Karpas-422 (cell line): ENCODE data around the gene C8G. TPM values are rescaled to one million over a fixed set of nuclear protein-coding genes. Genes with fewer than 3 reads are reported as not detected.

Source experiments
- DNase-seq: peaks from one replicate; pipeline ENCODE4 v3.0.0-alpha.2; 2015
- H2AFZ ChIP-seq: fragments of 200-600 bp; sonication (generic); 2 replicates; pipeline ENCODE4 v1.6.1; 2014; ENCODE audit warnings: antibody characterized with exemption, low read length, mixed read lengths
- H3K27ac ChIP-seq: fragments of 200-600 bp; sonication (generic); 2 replicates; pipeline ENCODE4 v1.5.1; 2014; ENCODE audit warnings: mild to moderate bottlenecking, low read length, moderate library complexity
- H3K27me3 ChIP-seq: fragments of 200-600 bp; sonication (generic); 2 replicates; pipeline ENCODE4 v1.6.1; 2014; ENCODE audit warnings: low read length, mixed read lengths
- H3K36me3 ChIP-seq: fragments of 200-600 bp; sonication (generic); 2 replicates; pipeline ENCODE4 v1.6.1; 2014; ENCODE audit warnings: low read length, mixed read lengths; ENCODE audit not compliant: insufficient read depth
- H3K4me1 ChIP-seq: fragments of 200-600 bp; sonication (generic); 2 replicates; pipeline ENCODE4 v1.6.1; 2014; ENCODE audit warnings: mild to moderate bottlenecking, low read length, mixed read lengths
- H3K4me2 ChIP-seq: fragments of 200-600 bp; sonication (generic); 2 replicates; pipeline ENCODE4 v1.6.1; 2014; ENCODE audit warnings: low read length, low read depth, mild to moderate bottlenecking; ENCODE audit not compliant: poor library complexity, severe bottlenecking
- H3K4me3 ChIP-seq: fragments of 200-600 bp; sonication (generic); 2 replicates; pipeline ENCODE4 v1.5.1; 2014; ENCODE audit warnings: mild to moderate bottlenecking, antibody characterized with exemption, low read length, mixed read lengths
- H3K79me2 ChIP-seq: fragments of 200-600 bp; sonication (generic); 2 replicates; pipeline ENCODE4 v1.6.1; 2014; ENCODE audit warnings: mild to moderate bottlenecking, low read length, mixed read lengths
- H3K9ac ChIP-seq: fragments of 200-600 bp; sonication (generic); 2 replicates; pipeline ENCODE4 v1.6.0; 2014; ENCODE audit warnings: low read length
- H3K9me2 ChIP-seq: fragments of 200-600 bp; sonication (generic), shearing (Covaris generic); replicated peaks from 2 replicates; pipeline ENCODE4 v1.6.0; 2014; ENCODE audit warnings: mild to moderate bottlenecking, low read length, moderate library complexity; ENCODE audit not compliant: insufficient read depth
- H3K9me3 ChIP-seq: fragments of 300-700, 200-600 bp; sonication (generic); 2 replicates; pipeline ENCODE4 v1.6.1; 2014; ENCODE audit warnings: low read length, mixed read lengths
- H4K20me1 ChIP-seq: fragments of 200-600 bp; sonication (generic); 2 replicates; pipeline ENCODE4 v1.6.1; 2014; ENCODE audit warnings: mild to moderate bottlenecking, antibody characterized with exemption, low read length, low read depth; ENCODE audit not compliant: insufficient read depth
- total RNA-seq: library from RNA; depleted of rRNA; stranded (reverse); fragments of >200 nt; shearing (Covaris generic); gene quantifications from 2 replicates; pipeline ENCODE4 v1.2.3, GENCODE V29; 2014; ENCODE audit warnings: low replicate concordance

Gene C8G
- total RNA-seq, 1 experiment from 2014 or later, result not detected

DNA sequence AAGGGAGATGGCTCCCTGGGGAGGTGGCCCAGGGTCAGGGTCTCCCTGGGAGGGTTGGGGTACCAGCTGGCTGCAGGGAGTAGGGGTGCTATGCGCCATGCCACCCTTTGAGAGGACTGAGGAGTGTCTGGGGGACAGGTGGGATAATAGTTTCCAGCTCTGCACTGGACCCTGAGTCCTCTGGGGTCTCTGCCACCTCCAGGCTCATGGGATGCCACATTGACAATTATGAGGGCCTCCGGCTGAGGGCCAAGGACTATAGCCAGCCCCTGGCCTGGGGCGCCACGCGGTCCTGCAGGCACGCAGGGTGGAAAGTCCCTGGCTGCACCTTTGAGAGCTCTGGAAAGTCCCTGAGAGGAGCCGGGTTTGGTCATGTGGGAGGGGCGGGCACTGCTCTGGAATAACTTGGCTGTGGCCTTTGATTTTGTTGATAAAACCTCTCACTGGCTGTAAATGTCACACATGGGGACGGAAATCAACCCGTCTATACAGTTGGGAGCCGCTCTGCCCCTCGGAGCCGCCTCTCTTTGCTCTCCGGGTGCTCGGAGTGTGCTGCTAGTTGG, 42.7 kb upstream of the C8G start:
- no peak overlapping the region for H3K9ac ChIP-seq
- no peak for DNase-seq
- H2AFZ ChIP-seq, result no peak overlapping the region
- no peaks in the 10 kb centered on the region for H3K27me3 ChIP-seq
- H3K4me3 ChIP-seq, result no peak overlapping the region
- H3K79me2 ChIP-seq, result peaks cover 7% of the 10 kb centered on the region; the same call in 1 of the 2 replicates
- no peaks in the 10 kb centered on the region for H3K4me1 ChIP-seq
- peaks cover 42% of the 10 kb centered on the region for H3K36me3 ChIP-seq
- no peak overlapping the region for H3K4me2 ChIP-seq
- no peaks in the 10 kb centered on the region for H3K9me3 ChIP-seq
- no peaks in the 10 kb centered on the region; the same call in 1 of the 2 replicates for H4K20me1 ChIP-seq
- no peaks in the 10 kb centered on the region for H3K9me2 ChIP-seq
- H3K27ac ChIP-seq, result no peak overlapping the region

DNA sequence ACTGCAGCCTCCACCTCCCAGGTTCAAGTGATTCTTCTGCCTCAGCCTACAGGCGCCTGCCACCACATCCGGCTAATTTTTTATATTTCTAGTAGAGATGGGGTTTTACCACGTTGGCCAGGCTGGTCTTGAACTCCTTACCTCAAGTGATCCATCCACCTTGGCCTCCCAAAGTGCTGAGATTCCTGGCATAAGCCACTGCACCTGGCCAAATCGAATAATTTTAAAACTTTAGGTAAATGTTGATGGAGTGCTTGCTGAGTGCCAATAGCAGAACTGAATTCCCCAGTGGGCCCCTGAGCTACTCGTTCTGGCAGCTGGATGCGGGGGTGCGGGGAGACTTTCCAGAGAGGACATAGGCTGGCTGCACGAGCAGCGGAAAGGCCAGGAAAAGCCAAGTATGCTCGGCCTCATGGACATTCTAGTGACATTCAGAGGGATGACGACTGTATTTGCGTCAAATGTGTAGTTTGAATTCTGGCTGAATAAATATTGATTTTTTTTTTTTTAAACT, 41.9 kb upstream of the C8G start:
- H3K4me2 ChIP-seq, result no peak overlapping the region
- H3K9me3 ChIP-seq, result no peaks in the 10 kb centered on the region
- peaks cover 42% of the 10 kb centered on the region for H3K36me3 ChIP-seq
- H3K9ac ChIP-seq, result no peak overlapping the region
- no peak overlapping the region for H3K27ac ChIP-seq
- H3K79me2 ChIP-seq, result peaks cover 7% of the 10 kb centered on the region; the same call in 1 of the 2 replicates
- no peaks in the 10 kb centered on the region for H3K9me2 ChIP-seq
- no peak overlapping the region for H2AFZ ChIP-seq
- no peaks in the 10 kb centered on the region for H3K4me1 ChIP-seq
- no peak overlapping the region for H3K4me3 ChIP-seq
- DNase-seq, result no peak
- H4K20me1 ChIP-seq, result no peaks in the 10 kb centered on the region; the same call in 1 of the 2 replicates
- H3K27me3 ChIP-seq, result no peaks in the 10 kb centered on the region

DNA sequence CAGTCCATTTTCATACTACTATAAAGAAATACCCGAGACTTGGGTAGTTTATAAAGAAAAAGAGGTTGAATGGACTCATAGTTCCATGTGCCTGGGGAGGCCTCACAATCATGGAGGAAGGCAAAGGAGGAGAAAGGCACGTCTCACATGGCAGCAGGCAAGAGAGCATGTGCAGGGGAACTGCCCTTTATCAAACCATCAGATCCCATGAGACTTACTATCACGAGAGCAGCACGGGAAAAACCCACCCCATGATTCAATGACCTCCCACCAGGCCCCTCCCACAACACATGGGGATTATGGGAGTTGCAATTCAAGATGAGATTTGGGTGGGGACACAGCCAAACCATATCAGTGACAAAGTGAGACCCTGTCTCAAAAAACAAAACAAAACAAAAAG, 38.8 kb upstream of the C8G start:
- no peak for DNase-seq

DNA sequence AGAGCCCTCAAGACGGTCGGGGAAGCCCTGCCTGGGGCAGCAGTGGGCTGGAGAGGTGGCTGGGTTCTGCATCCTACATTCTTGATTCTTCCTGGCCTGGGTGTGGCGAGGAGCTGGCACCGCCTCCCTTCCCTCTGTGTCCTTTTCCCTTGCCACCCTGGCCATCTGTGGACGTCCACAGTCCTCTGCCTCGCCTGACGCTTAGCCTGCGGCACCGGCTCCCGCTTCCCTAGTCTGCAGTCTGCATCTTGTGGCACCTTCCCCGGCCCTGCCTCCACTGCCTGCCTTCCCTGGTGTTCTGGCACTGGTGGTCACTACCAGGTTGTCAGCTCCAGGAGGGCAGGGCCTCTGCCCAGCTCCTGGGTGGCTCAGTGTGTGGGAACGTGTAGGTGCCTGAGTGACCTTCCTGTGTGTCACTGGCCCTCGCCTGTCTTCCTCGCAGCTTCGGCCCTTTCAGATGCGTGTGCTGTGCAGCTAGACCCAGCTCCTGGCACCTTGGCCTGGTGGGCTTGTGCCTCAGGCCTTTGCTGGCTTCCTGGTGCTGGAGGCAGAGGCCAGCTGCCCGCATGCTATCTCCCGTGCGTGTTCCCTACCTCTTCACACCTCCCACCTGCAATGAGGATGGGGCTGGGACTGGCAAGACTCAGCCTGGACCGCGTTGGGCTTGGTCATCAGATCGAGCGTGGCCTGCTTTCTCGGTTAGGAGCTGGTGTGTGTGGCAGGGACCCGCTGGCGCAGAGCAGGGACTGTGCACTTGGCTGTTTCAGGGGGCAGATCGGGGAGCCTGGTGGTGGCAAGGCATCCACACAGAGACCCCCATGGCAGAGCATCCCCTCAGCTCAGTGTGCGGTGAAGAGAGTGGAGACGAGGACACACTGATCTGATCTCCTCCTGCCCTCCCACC, 37.8 kb upstream of the C8G start:
- Histone ChIP-seq H3K9me3 (no peaks in the 10 kb centered on the region), H3K9ac (no peak overlapping the region), H2AFZ (no peak overlapping the region), H3K4me3 (no peak overlapping the region), H3K27me3 (no peaks in the 10 kb centered on the region), H3K4me2 (no peak overlapping the region), H3K4me1 (no peaks in the 10 kb centered on the region), H4K20me1 (no peaks in the 10 kb centered on the region), H3K27ac (no peak overlapping the region), H3K9me2 (no peaks in the 10 kb centered on the region), H3K79me2 (peaks cover 4% of the 10 kb centered on the region; the same call in 1 of the 2 replicates), H3K36me3 (peaks cover 20% of the 10 kb centered on the region)
- no peak for DNase-seq

More for the DNA sequence above, 38.8 kb upstream of the C8G start:
- no peak overlapping the region for H3K4me3 ChIP-seq
- peaks cover 4% of the 10 kb centered on the region; the same call in 1 of the 2 replicates for H3K79me2 ChIP-seq
- H3K9me2 ChIP-seq, result no peaks in the 10 kb centered on the region
- no peak overlapping the region for H3K9ac ChIP-seq
- H4K20me1 ChIP-seq, result no peaks in the 10 kb centered on the region
- H3K27me3 ChIP-seq, result no peaks in the 10 kb centered on the region
- H3K27ac ChIP-seq, result no peak overlapping the region
- H3K4me2 ChIP-seq, result no peak overlapping the region
- H3K4me1 ChIP-seq, result no peaks in the 10 kb centered on the region
- H3K36me3 ChIP-seq, result peaks cover 30% of the 10 kb centered on the region
- no peaks in the 10 kb centered on the region for H3K9me3 ChIP-seq
- H2AFZ ChIP-seq, result no peak overlapping the region

DNA sequence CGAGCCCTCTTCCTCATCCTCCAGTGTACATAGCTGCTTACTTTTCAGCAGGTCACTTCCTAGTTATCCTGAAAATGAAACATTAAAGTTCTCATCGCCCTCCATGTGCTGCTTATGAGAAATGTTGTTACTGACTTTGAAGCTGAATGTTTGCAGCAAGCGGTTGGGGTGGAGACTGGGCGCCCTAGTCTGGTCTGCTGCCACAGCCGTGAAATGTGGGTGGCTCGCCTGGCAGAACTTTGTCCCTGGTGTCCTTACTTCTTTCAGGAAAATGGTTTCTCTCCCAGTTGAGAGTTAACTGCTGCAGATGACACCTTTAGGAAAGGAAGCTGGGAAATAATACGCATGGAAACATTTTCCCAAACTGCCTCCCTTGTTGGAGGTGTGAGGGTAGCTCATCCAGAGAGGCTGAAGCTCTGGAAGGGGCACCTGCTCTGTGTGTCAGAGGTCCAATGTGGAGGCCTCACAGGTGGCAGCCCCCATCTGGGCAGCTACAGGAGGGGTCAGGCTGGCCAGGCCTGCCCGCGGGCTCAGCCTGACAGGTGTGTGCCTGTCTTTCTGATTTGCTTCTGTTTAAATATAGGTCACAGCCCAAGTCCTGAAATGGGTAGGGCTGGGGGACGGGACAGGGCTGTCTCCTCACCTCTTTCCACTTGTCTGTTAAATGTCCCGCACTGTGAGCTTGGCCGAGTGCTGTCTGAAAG, 34.7 kb upstream of the C8G start:
- DNase-seq, result no peak
- H4K20me1 ChIP-seq, result no peaks in the 10 kb centered on the region
- H3K9me2 ChIP-seq, result no peaks in the 10 kb centered on the region
- H3K79me2 ChIP-seq, result no peaks in the 10 kb centered on the region
- no peak overlapping the region for H3K4me2 ChIP-seq
- no peak overlapping the region for H2AFZ ChIP-seq
- no peaks in the 10 kb centered on the region for H3K9me3 ChIP-seq
- H3K27me3 ChIP-seq, result no peaks in the 10 kb centered on the region
- no peaks in the 10 kb centered on the region for H3K4me1 ChIP-seq
- peaks cover 11% of the 10 kb centered on the region for H3K36me3 ChIP-seq
- no peak overlapping the region for H3K27ac ChIP-seq
- H3K4me3 ChIP-seq, result no peak overlapping the region
- no peak overlapping the region for H3K9ac ChIP-seq

DNA sequence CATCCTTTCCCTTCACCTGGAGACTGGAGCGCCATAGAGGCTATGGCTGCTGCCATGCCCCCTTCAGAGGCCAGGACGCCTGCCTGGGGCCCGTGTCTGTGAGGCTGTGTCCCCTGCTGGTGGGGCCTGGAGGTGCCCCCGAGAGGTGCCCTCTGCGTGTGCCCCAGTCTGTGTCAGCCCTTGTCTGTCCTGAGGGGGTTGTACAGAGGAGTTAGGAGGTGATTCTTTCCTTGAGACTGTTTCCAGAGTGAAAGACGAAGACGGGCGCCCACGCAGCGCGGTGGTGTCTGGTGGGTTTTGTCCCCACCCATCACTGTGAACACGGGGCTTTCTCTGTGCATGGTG, 34.2 kb upstream of the C8G start:
- Histone ChIP-seq H3K27ac (no peak overlapping the region), H2AFZ (no peak overlapping the region), H3K27me3 (no peaks in the 10 kb centered on the region), H3K9me2 (no peaks in the 10 kb centered on the region), H3K4me2 (no peak overlapping the region), H3K4me3 (no peak overlapping the region), H3K36me3 (0 out of 2 replicates have a peak, but pooled peaks cover 9% of the 10 kb centered on the region), H3K4me1 (no peaks in the 10 kb centered on the region), H3K9me3 (no peaks in the 10 kb centered on the region), H3K9ac (no peak overlapping the region), H4K20me1 (no peaks in the 10 kb centered on the region), H3K79me2 (no peaks in the 10 kb centered on the region)
- DNase-seq, result no peak

DNA sequence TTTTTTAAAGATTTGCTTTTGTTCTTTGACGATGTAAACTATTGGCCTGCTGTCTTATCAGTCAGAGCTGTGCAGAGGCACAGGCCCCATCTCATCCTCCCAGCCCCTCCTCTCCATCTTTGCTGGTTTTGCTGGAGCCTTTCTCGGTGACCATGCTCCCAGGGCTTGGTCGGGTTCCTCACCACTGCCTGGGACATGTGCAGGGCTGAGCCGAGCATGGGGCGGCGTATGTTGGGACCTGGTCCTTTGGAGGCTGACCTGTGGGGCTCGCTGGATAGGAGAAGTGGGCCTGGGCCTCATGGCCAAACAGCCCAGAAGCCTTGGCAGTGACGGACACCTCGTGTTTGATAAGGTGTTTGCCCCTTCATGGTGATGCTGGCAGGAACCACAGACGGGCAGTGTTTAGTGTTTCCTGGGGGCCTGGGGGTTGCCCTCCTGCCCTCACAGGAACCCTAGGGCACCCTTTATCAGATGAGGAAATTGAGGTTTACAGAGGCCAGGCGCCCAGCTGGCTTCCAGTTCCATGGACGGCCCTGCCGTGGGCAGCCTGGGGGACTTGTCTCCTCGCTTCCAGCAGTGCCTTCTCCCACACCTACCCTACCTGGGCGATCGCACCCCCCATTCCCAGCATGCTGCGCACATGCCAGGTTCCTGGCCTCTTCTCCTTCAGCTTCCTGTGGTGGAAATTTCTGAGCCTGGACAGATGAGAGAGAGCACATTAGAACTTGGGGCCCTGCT, 31.2 kb upstream of the C8G start:
- Histone ChIP-seq H3K4me3 (no peak overlapping the region), H3K4me1 (no peaks in the 10 kb centered on the region), H3K27ac (no peak overlapping the region), H3K4me2 (no peak overlapping the region), H2AFZ (no peak overlapping the region), H3K9me2 (no peaks in the 10 kb centered on the region), H3K36me3 (0 out of 2 replicates have a peak, but pooled peaks cover 13% of the 10 kb centered on the region), H4K20me1 (no peaks in the 10 kb centered on the region), H3K79me2 (no peaks in the 10 kb centered on the region), H3K9ac (no peak overlapping the region), H3K9me3 (no peaks in the 10 kb centered on the region), H3K27me3 (no peaks in the 10 kb centered on the region)
- DNase-seq, result no peak
